Pancreas (tissue), 10 donors: ENCODE results near the gene AUTS2. TPM values are rescaled to one million over a fixed set of nuclear protein-coding genes. Genes with fewer than 3 reads are reported as not detected.

ENCODE experiments used
- ATAC-seq, 4 donors: fragments of 200-7000 bp; cut with Tn5 transposase; one replicate each; pipeline versions ENCODE4 v1.8.0 to v1.9.1; 2020; ENCODE audit warnings: mild to moderate bottlenecking in 4 of 4, moderate library complexity in 4 of 4
- DNase-seq, 6 donors: peaks; one replicate each; pipeline ENCODE4 v3.0.0-alpha.2; 2020
- FAIRE-seq: peaks from 2 replicates; lab custom pipeline; 2012; peaks lifted over from hg19 to GRCh38; lab: Jason Lieb, UNC
- H3K27ac ChIP-seq, 4 donors: fragments of 200-600 bp; sonication (generic); 1 replicate in 3 of 4; 2 replicates in 1 of 4; pipeline versions ENCODE4 v1.5.0 to v1.8.0; 2020
- H3K27me3 ChIP-seq, 4 donors: fragments of 200-600 bp; one replicate each; pipeline ENCODE4 v1.8.0; 2021
- H3K36me3 ChIP-seq, 3 donors: fragments of 200-600 bp; sonication (generic) in 1 of 3; one replicate each; pipeline versions ENCODE4 v1.5.0 to v1.8.0; 2020 to 2021
- H3K4me1 ChIP-seq, 3 donors: fragments of 200-600 bp; one replicate each; pipeline ENCODE4 v1.8.0; 2021
- H3K4me3 ChIP-seq, 4 donors: fragments of 200-600 bp; sonication (generic) in 2 of 4; one replicate each; pipeline versions ENCODE4 v1.5.0 to v1.8.0; 2020 to 2021
- H3K9me3 ChIP-seq, 4 donors: fragments of 200-600 bp; one replicate each; pipeline ENCODE4 v1.8.0; 2021
- WGBS, 2 donors: extraction: QIAGEN DNeasy Blood & Tissue Kit; methylation state at CpG; one replicate each; pipeline ENCODE4 v1.1.7; 2013; 5-methylcytosine and 5-hydroxymethylcytosine counted together
- intact Hi-C, 3 donors: fragments of 100-400 bp; cut with DNase I; formaldehyde crosslinking; loops; one replicate each; pipeline versions ENCODE4 v1.11.1 to v1.14.2; 2022
- polyA plus RNA-seq, 2 donors: library from polyadenylated mRNA; stranded (reverse); fragments of 200-250 nt; gene quantifications; one replicate each; pipeline ENCODE4 v1.2.3, GENCODE V29; 2013
- total RNA-seq, 6 donors: library from RNA; stranded (reverse); fragmentation: NEBNext Ultra II Directional in 4 of 6; extraction: Animal tissue kit (Norgen Biotek cat#: 25700) in 4 of 6; gene quantifications; one replicate each; pipeline versions ENCODE4 v1.2.1 to v1.2.4, GENCODE V29; 2021 to 2023
- TF ChIP-seq, protein P1 (sequence below), 4 donors: fragments of 200-600 bp; sonication (generic) in 3 of 4; IDR thresholded peaks; one replicate each; pipeline versions ENCODE4 v1.5.0 to v1.8.0; 2021; ENCODE audit warnings: antibody characterized with exemption in 4 of 4
- donor health status: healthy with polysubstance abuse.
- donor health status: DM: no; HTN: no; CAD: no; lungs with moderate emphysema.
- donor health status: DM: no; HTN: no; CAD: no.
- donor health status: control.
- donor health status: control.
- donor health status: Bipolar disorder and iron deficiency.
- donor health status: DM: yes; HTN: yes; CAD: no.
- donor health status: DM: no; HTN: no; CAD: no.
- donor health status: DM: no; HTN: no; CAD: no.
- donor health status: DM: yes; HTN: yes; CAD: no.

Gene AUTS2
- total and polyA plus RNA-seq, 8 donors, result 5.8 to 16.8 (median 9.9) TPM

GRCh38 chr7:69878591-69878990 is 280.3 kb downstream of the AUTS2 start:
- TF ChIP-seq, protein P1, sequence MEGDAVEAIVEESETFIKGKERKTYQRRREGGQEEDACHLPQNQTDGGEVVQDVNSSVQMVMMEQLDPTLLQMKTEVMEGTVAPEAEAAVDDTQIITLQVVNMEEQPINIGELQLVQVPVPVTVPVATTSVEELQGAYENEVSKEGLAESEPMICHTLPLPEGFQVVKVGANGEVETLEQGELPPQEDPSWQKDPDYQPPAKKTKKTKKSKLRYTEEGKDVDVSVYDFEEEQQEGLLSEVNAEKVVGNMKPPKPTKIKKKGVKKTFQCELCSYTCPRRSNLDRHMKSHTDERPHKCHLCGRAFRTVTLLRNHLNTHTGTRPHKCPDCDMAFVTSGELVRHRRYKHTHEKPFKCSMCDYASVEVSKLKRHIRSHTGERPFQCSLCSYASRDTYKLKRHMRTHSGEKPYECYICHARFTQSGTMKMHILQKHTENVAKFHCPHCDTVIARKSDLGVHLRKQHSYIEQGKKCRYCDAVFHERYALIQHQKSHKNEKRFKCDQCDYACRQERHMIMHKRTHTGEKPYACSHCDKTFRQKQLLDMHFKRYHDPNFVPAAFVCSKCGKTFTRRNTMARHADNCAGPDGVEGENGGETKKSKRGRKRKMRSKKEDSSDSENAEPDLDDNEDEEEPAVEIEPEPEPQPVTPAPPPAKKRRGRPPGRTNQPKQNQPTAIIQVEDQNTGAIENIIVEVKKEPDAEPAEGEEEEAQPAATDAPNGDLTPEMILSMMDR (IDR thresholded peaks at IDR 0.05), result no peak
- intact Hi-C loops, result no loop called here
- no peak overlapping the region for H3K4me3 ChIP-seq
- ATAC-seq (no peak), DNase-seq (no peak), FAIRE-seq (no peak)
- H3K27me3 ChIP-seq, result no peaks in the 10 kb centered on the region
- H3K4me1 ChIP-seq, result no peaks in the 10 kb centered on the region
- H3K27ac ChIP-seq, result no peak overlapping the region
- WGBS, 2 donors, result 64% methylated on average over 3 of the region's 3 CpGs
- no peaks in the 10 kb centered on the region for H3K36me3 ChIP-seq
- no peaks in the 10 kb centered on the region for H3K9me3 ChIP-seq

DNA sequence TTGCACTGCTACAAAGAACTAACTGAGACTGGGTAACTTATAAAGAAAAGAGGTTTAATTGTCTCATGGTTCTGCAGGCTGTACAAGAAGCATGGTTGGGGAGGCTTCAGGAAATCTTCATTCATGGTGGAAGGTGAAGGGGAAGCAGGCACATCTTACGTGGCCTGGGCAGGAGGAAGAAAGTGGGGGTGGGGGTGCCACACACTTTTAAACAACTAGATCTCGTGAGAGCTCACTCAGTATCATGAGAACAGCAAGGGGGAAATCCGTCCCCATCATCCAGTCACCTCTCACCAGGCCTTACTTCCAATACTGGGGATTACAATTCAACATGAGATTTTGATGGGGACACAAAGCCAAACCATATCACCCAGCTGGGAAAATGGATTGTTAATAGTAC is 281.7 kb downstream of the AUTS2 start:
- H3K27ac ChIP-seq, result no peak overlapping the region
- ATAC-seq, result no peak
- DNase-seq, result no peak
- no peaks in the 10 kb centered on the region for H3K36me3 ChIP-seq
- no peaks in the 10 kb centered on the region for H3K4me1 ChIP-seq
- H3K27me3 ChIP-seq, result no peaks in the 10 kb centered on the region
- FAIRE-seq, result no peak
- intact Hi-C loops, result no loop called here
- WGBS, 2 donors, result 70 to 85% methylated on average over 3 of the region's 3 CpGs
- no peak overlapping the region for H3K4me3 ChIP-seq
- TF ChIP-seq, protein P1 (IDR thresholded peaks at IDR 0.05), result no peak
- H3K9me3 ChIP-seq, result no peaks in the 10 kb centered on the region

DNA sequence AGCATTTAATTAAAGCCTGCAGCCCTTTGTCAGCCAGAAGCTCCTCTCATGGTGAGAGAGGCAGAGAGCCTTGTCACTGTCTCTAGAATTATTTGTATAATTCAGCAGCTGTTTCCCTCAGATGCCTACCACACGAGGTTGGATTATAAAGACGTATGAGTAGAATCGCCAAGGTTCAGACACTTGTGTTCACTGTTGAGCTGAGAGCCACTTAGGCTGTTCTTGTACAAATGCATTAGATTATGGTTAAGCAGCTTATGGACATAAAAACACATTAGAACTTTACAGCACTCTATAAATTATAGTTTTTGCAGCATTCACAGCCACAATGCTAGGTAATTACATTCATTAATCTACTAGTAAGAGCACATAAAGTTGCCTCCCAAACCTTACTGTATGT is 282.6 kb downstream of the AUTS2 start:
- intact Hi-C loops, result no loop called here
- Histone ChIP-seq H3K27ac (no peak overlapping the region), H3K9me3 (no peaks in the 10 kb centered on the region), H3K4me1 (peaks cover 0 to 5% (median 0%) of the 10 kb centered on the region in 3 donors), H3K36me3 (no peaks in the 10 kb centered on the region), H3K4me3 (no peak overlapping the region), H3K27me3 (no peaks in the 10 kb centered on the region)
- TF ChIP-seq, protein P1 (IDR thresholded peaks at IDR 0.05), result no peak
- DNase-seq (no peak), FAIRE-seq (no peak), ATAC-seq (no peak)
- 73 to 83% methylated on average over 3 of the region's 3 CpGs for WGBS, 2 donors

- H3K9me3 ChIP-seq, result no peaks in the 10 kb centered on the region
- 80 to 96% methylated on average over 1 of the region's 1 CpG for WGBS, 2 donors
- no peak overlapping the region for H3K27ac ChIP-seq
- FAIRE-seq, result no peak
- TF ChIP-seq, protein P1 (IDR thresholded peaks at IDR 0.05), result no peak
- no peak overlapping the region for H3K4me3 ChIP-seq
- DNase-seq, result no peak
- intact Hi-C loops, result no loop called here
- no peak for ATAC-seq
- H3K4me1 ChIP-seq, result peaks cover 0 to 5% (median 0%) of the 10 kb centered on the region in 3 donors
- H3K27me3 ChIP-seq, result no peaks in the 10 kb centered on the region
- H3K36me3 ChIP-seq, result no peaks in the 10 kb centered on the region
Measured at GRCh38 chr7:69882269-69882668, 284.0 kb downstream of the AUTS2 start.

GRCh38 chr7:69883399-69883891 is 285.2 kb downstream of the AUTS2 start:
- TF ChIP-seq, protein P1 (IDR thresholded peaks at IDR 0.05), result no peak
- intact Hi-C loops, result no loop called here
- no peak for DNase-seq
- Histone ChIP-seq H3K36me3 (no peaks in the 10 kb centered on the region), H3K4me3 (no peak overlapping the region), H3K4me1 (peaks cover 0 to 5% (median 0%) of the 10 kb centered on the region in 3 donors), H3K27me3 (no peaks in the 10 kb centered on the region), H3K27ac (no peak overlapping the region), H3K9me3 (no peaks in the 10 kb centered on the region)
- ATAC-seq, result no peak
- 92 to 94% methylated on average over 7 of the region's 7 CpGs for WGBS, 2 donors
- no peak for FAIRE-seq
